Suppressor macrophage treated with lipopolysaccharide for 1 hour (primary cell): Measurements from ENCODE around the gene PAPPA.

Experiments used
- DNase-seq, 3 donors: peaks; one replicate each; pipeline ENCODE4 v3.0.0-alpha.2; 2020 to 2022

The PAPPA gene

GRCh38 chr9:116232424-116233159 is 79.0 kb downstream of the PAPPA start:
- DNase-seq: no peak

GRCh38 chr9:116233160-116233530 is 79.6 kb downstream of the PAPPA start:
- DNase-seq: no peak

DNA sequence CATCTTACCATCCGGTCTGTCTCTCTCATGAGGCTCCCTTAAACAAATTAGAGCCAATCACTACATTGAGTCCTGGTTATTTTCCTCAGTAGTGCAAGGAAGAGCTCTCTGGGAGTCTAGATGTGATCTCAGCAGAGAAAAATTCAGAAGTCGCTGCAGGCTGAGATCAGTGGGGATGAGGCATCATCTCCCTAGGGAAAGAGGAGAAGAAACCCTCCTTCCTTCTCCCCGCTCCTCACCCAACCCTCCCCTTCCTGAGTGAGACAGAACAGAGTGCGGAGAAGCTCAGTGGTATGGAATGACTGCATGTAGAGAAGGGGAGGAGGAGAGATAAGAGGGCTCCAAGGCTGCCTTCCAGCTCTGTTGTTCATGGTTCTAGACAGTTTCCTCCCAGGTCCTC is 80.5 kb downstream of the PAPPA start:
- no peak for DNase-seq

DNA sequence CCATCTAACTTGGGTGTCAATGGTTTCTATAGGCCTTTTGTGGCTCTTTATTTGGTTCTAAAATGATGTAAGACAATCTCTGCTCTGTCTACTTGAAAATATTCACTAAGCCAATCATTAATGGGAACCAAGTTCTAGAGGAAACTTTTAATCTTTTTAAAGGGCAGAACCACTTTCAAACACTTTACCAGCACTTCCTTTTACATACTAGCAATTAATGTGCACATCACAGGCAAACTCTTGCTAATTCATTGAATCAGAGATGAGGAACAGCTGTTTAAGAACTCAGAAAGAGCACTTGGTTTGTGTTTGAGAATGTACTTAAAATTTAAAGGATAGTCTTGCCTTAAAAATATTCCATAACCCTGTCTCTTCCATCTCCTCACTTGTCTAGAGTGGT is 83.4 kb downstream of the PAPPA start:
- no peak for DNase-seq

GRCh38 chr9:116237456-116237855 is 83.9 kb downstream of the PAPPA start:
- DNase-seq: no peak

- DNase-seq: no peak
These were observed 84.6 kb downstream of the PAPPA start for GRCh38 chr9:116238225-116238624.

DNA sequence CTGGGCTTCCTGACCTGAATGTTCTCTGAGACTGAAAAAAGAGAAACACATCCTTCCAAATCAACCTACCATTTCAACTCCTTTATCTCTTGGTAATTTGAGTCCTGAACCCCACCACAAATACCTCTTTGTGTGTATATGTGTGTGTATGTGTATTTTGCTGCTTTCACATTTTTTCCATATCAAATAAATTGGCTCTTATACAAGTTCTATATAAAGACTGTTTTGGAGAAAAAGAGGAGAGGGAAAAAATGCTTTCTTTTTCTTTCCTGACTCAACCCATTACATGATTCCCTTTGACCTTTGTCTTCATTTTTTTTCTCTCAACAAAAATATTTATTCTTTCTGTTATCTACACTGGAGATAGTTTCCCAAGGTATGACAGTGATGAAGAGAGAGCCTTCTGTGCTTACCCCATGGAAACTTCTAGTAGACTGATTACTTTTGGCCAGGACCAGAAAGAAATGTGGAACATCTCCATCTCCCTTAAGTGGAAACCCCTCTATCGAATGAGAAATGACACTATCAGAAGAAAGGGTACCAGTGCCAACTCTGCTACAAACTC is 85.3 kb downstream of the PAPPA start:
- no peak for DNase-seq

- DNase-seq: no peak
These were observed 90.1 kb downstream of the PAPPA start for GRCh38 chr9:116243708-116244107.

- DNase-seq: no peak
These were observed 93.7 kb downstream of the PAPPA start for GRCh38 chr9:116247284-116247683.

- DNase-seq: no peak
These were observed 94.3 kb downstream of the PAPPA start for GRCh38 chr9:116247791-116248374.

DNA sequence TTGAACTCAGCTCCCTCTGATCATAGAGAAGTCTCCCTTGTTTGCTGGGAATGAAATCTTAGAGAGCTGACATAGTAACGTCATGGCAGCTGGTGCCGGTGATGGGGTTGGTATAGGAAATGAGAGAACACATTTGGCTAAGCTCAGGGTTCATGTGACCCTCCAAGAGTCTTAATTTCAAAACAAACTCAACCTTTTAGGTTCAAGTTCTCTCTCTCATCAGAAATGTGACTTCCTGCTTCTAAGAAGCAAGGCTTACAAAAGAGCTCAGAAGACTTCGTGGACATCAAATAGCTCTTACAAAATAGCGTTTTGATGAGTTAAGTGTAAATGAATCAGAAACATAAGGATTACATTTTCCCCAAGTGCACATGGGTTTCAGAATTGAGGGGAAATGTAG is 97.3 kb downstream of the PAPPA start:
- no peak for DNase-seq

GRCh38 chr9:116251366-116251765 is 97.8 kb downstream of the PAPPA start:
- DNase-seq: no peak

DNA sequence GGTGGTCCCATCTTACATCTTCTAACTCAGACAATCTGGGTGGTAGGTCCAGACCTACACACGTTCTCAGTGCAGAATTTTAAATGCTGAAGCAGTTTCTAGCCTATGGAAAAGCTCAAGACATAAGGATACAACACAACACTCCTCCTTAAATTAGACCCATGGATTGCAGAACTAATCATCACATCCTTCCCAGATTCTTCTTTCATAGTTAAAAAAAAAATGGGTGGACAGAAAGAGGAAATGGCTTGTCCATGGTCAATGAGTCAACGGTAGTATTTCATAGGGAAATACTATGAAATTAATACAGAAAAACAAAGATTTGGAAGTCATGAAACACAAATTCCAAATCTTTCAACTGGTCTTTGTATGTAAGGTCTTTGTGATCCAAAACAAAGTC is 106.9 kb downstream of the PAPPA start:
- DNase-seq: no peak

DNA sequence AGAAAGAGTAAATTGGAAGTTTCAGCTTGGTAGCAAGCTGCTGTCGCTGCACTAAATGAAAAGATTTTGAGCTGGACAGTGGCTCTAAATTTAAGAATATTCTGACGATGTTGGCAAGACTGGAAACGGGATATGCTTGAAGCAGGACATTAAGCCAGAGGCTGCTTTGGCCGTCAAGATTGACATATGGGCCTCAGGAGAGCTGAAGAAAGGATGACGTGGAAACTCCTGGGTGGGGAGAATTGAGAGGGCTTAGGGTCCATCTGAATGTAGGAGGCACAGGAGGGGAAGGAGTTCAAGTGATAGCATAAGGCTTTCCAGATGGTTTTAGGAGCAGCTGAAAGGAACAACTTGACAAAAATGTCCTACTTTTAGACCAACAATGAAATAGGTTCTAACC is 108.9 kb downstream of the PAPPA start:
- DNase-seq: no peak

DNA sequence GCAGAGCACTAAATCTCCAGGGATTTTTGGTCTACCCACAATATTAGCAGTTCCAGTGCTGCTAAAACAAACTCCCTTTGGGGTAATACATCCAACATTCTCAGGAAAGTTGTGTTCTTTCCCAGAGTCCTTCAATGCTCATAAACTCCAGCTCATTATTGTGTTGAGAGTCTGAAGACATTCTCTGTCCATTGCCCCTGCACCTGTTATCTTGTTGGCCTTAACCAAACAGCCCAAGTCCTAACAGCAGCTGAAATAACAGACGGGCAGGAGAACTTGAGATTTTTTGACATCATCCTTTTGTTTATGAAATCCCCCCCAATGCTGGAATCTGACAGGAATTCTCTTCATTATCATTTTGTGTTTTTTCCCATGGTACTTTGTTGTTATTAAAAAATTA is 110.8 kb downstream of the PAPPA start:
- DNase-seq: no peak

- no peak for DNase-seq
These were observed 113.4 kb downstream of the PAPPA start for GRCh38 chr9:116267021-116267420.

GRCh38 chr9:116269250-116269649 is 115.7 kb downstream of the PAPPA start:
- no peak for DNase-seq

DNA sequence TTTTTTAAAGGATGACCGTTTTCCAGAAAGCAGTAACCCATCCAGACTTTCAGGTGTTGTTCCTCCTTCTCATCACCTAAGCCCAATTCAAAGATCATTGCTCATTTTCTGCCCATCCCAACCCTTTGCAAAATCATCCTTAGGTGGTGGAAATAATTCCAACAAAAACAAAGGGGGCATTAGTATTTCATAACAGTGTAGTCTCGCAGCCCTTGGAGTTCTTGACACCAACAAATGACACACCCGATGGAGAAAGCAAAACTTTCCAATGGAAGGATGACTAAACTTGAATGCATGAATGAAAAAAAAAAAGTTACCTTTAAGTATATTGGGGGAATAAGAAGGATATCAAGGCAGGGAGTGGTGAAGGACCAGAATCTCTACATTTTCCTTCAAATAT is 117.0 kb downstream of the PAPPA start:
- no peak for DNase-seq

DNA sequence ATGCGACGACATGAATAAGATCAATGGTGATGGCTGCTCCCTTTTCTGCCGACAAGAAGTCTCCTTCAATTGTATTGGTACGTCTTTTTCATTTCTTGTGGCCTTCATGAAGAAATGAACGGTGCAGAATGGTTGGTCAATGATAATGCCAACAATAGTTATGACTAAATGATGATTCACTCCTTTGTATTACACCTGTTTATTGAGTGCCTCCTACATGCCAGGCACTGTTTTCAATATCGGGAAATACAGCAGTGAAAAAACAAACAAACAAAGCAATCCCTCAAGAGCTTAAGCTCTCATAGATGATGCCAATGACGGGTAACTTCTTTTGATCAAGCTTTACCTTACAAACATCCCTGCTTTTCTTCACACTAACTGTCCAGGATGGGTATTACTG is 117.7 kb downstream of the PAPPA start:
- DNase-seq: no peak

DNA sequence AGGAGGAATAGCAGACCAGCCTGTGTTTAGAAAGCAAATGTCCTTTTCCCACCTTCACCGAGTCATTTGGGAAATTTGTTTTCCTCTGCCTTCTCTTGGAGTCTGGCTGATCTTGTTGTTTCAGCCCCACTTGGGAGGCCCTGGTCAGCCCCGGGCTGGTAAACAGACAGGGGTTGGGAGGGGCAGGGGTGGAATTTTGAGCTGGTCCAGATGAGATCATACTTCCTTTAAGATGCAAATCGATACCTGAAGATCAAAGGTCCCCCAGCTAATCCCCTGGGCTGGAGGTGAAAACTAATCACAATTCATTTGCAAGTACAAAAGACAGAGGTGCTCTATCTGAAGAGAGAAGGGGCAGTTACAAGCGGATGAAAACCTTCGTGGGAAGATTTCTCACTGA is 118.4 kb downstream of the PAPPA start:
- DNase-seq: no peak

GRCh38 chr9:116274293-116274692 is 120.7 kb downstream of the PAPPA start:
- DNase-seq: peak in 1 of 3 donors; percentile 3

- no peak for DNase-seq
These were observed 122.0 kb downstream of the PAPPA start for GRCh38 chr9:116275418-116276195.

DNA sequence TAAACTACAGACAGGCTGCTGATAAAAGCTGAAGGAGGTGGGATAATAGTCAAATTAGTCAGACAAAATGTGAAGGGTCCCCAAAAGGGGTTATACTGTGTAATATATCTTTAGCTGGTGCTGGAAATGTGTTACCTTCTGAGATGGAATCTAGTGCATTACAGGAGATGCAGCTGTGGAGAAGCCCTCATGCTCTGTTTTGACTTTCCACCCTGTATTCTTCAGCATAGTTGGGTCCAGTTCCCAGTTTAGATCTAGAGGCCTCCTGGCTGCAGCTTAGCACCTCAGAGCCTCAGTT is 122.6 kb downstream of the PAPPA start:
- no peak for DNase-seq

GRCh38 chr9:116276651-116277121 is 123.1 kb downstream of the PAPPA start:
- DNase-seq: no peak
